Loucy (cell line): ENCODE data around the gene TNRC6B.

Source experiments
- EZH2phosphoT487 ChIP-seq: fragments of 200-600 bp; IDR thresholded peaks from 2 replicates; pipeline ENCODE4 v1.6.1; 2018; ENCODE audit warnings: antibody characterized with exemption, mild to moderate bottlenecking, moderate library complexity, borderline replicate concordance
- TF ChIP-seq, protein P1 (sequence below): fragments of 200-600 bp; sonication (generic); conservative IDR thresholded peaks from 2 replicates; pipeline ENCODE4 v1.5.1; 2014; ENCODE audit warnings: mild to moderate bottlenecking, antibody characterized with exemption, low read length

DNA sequence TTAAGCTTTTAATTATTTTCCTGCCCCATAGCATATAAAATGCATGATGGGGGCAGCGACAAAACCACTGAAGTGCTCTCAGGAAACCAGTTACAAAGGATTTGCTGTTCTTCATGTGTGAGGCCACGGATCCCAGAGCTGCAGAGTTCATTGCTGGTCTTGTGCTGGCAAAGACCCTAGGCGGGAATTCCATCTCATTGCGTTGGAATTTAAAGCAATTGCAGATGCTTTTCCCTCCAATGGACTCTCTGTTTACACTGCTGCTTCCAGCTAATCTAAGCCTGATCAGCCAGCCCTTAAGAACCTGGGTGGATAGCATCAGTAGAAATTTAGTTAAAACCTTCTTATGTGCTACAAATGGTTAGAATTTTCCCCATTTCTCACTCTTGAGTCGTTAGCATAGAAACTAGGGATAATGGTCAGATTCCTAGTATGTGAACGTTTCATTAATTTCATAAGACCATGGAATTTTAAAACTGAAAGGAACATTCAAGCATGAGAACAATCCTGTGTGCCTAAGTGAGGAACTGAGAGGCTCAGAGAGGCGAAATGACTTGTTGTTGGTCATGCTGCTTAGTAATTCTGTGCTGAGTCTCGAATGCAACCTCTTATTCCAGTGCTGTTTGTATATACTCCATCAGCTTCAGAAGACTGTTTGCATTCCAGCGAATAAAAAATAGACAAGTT lies 132.5 kb downstream of the TNRC6B start:
- TF ChIP-seq, protein P1, sequence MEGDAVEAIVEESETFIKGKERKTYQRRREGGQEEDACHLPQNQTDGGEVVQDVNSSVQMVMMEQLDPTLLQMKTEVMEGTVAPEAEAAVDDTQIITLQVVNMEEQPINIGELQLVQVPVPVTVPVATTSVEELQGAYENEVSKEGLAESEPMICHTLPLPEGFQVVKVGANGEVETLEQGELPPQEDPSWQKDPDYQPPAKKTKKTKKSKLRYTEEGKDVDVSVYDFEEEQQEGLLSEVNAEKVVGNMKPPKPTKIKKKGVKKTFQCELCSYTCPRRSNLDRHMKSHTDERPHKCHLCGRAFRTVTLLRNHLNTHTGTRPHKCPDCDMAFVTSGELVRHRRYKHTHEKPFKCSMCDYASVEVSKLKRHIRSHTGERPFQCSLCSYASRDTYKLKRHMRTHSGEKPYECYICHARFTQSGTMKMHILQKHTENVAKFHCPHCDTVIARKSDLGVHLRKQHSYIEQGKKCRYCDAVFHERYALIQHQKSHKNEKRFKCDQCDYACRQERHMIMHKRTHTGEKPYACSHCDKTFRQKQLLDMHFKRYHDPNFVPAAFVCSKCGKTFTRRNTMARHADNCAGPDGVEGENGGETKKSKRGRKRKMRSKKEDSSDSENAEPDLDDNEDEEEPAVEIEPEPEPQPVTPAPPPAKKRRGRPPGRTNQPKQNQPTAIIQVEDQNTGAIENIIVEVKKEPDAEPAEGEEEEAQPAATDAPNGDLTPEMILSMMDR = no peak
- TF ChIP-seq EZH2phosphoT487 = no peak
